Cardiac fibroblast (primary cell): Measurements from ENCODE around the gene DMRTB1.

Source experiments
- DNase-seq, 2 donors: peaks; one replicate each; pipeline versions ENCODE4 v3.0.0 to v3.0.0-alpha.2; 2010; ENCODE audit warnings: low read depth in 2 of 2
- H3K4me3 ChIP-seq, 2 donors: replicated peaks in 1 of 2; 1 replicate in 1 of 2; 2 replicates in 1 of 2; pipeline ENCODE4 v1.5.1; 2011; ENCODE audit warnings: low read depth in 2 of 2, low read length in 2 of 2, mild to moderate bottlenecking in 2 of 2, moderate library complexity in 1 of 2
- TF ChIP-seq, protein P1 (sequence below): IDR thresholded peaks from one replicate; pipeline ENCODE4 v1.5.1; 2011; ENCODE audit warnings: low read depth, mild to moderate bottlenecking, low read length, inconsistent platforms

The DMRTB1 gene

DNA sequence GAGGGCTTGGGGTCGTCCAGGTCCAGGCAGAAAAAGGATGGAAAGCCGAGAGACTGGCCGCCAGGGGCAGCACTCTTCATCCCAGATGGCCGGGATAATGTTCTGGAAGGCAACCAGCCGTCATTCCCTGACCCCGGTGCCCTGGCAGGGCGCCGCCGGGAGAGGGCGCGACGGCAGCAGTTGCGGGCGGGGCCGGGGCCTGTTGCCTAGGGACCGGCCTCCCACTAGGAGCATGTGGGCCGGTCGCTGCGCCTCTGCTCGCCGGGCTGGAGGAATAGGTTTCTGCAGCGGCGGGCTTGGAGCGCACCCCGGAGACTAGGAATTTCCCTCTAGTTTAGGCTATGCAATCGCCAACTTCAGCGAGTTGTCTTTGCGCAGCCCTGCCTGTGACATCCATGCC lies 11.0 kb downstream of the DMRTB1 start:
- no peak overlapping the region for H3K4me3 ChIP-seq
- TF ChIP-seq, protein P1, sequence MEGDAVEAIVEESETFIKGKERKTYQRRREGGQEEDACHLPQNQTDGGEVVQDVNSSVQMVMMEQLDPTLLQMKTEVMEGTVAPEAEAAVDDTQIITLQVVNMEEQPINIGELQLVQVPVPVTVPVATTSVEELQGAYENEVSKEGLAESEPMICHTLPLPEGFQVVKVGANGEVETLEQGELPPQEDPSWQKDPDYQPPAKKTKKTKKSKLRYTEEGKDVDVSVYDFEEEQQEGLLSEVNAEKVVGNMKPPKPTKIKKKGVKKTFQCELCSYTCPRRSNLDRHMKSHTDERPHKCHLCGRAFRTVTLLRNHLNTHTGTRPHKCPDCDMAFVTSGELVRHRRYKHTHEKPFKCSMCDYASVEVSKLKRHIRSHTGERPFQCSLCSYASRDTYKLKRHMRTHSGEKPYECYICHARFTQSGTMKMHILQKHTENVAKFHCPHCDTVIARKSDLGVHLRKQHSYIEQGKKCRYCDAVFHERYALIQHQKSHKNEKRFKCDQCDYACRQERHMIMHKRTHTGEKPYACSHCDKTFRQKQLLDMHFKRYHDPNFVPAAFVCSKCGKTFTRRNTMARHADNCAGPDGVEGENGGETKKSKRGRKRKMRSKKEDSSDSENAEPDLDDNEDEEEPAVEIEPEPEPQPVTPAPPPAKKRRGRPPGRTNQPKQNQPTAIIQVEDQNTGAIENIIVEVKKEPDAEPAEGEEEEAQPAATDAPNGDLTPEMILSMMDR: peak; percentile 55
- peak; percentile 66 to 81 for DNase-seq

DNA sequence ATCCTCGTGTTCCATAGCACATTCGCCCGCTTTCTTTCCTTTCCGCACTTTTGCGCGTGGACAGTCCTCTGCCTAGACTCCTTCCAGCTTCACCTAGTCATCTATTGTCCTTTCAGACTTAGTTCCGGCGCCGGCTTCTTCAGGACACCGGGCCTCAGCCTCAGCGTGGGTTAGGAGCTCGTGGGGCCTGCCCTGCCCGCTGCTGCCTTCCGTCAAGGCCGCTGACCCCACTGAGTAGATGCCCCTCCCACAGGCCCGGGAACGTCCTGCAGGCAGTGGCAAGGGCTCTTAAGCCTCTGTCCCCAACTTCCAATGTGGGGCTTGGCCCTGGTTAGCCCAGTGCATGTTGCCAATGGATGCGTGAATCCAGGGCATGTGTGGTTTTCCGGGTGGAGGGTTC lies 11.4 kb downstream of the DMRTB1 start:
- DNase-seq: no peak
- no peak overlapping the region for H3K4me3 ChIP-seq
- TF ChIP-seq, protein P1: no peak

DNA sequence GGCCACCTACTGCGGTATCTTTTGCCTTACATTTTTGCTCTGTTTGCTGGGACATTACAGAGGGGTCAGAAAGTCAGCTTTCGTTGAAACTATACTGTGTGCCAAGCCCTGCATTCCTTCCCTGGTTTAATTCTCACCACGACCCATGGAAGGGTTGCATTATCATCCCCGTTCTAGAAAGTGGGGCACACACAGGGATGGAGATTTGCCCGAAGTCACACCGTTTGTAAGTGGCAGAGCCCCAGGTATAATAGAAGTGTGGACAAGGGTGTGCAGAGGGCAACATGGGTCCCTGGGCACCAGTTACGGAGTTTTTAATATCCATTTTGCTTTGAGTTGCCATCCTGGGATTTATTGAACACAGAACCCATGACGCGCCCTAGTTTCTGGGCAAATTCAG lies 11.8 kb downstream of the DMRTB1 start:
- no peak overlapping the region for H3K4me3 ChIP-seq
- TF ChIP-seq, protein P1: no peak
- no peak for DNase-seq

DNA sequence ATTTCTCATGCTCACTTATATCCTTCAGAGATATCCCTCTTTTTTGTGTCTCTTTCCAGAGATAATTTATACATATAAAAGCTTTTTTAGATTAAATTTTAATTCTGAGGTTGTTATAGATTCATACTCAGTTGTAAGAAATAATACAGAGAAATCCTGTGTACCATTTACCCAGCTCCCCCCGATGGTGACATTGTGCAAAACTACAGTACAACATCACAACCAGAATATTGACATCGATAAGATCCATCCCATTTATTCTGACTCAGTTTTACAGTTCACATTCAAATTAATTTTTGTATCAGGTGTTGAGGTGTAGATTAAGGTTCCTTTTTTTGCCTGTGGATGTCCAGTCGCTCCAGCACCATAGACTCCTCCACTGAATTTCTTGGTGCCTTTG lies 14.3 kb downstream of the DMRTB1 start:
- no peak overlapping the region for H3K4me3 ChIP-seq
- DNase-seq: peak in 1 of 2 donors; percentile 15

DNA sequence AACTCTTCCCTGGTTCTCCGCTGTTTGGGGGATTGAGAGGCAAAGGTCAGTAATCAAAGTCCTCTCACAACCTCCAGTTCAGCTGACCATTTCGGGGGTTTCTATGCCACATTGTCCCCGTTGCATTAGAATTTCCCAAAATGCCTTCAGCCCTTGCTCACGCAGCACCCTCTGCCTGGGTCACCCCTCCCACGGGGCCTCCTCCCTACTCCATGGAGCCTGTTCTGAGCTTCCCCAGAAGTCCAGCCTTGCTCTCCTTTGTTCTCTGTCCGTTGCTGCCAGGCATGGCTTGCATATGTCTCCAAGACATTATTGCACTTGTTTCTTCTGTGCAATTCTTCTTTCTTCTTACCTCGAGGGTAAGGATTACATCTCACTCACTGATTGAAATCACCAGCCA lies 16.5 kb downstream of the DMRTB1 start:
- H3K4me3 ChIP-seq: no peak overlapping the region

More for the DNA sequence above, 14.3 kb downstream of the DMRTB1 start:
- TF ChIP-seq, protein P1: peak; percentile 34

DNA sequence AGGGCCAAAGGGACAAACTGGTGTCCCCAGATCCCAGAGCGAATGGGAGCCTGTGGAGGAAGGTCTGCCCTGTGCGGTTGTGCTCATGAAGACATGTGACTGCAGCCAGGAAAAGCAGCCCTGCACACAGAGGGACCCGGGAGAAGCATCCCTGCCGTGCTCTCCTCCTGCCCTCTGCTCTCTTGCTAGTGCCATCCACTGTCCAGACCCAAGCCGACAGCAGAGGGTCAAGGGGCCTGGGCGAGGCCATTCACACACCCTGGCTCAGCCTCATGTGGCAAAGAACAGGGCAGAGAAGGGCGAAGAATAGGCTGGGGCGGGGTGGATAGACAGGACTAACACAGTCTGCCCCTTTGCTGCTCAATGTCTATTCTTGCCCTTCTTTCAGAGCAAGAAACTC lies 17.4 kb downstream of the DMRTB1 start:
- TF ChIP-seq, protein P1: no peak
- no peak for DNase-seq
- no peak overlapping the region for H3K4me3 ChIP-seq

More for the DNA sequence above, 16.5 kb downstream of the DMRTB1 start:
- no peak for DNase-seq
- TF ChIP-seq, protein P1: no peak
